Middle frontal gyrus (tissue), 1 donor: ENCODE data around the gene SCN1B.
"Not testable (repeated sequence)": the region's sequence is repeated elsewhere in the genome, so short reads cannot be mapped to it uniquely, and the experiment has no call there.

Experiments
- DNase-seq: peaks from one replicate; pipeline ENCODE4 v3.0.0-alpha.2; 2015; ENCODE audit warnings: low spot score; ENCODE audit errors: extremely low spot score

Gene SCN1B

GRCh38 chr19:35000647-35001501, 29.4 kb upstream of the SCN1B start:
- no peak for DNase-seq

GRCh38 chr19:35002037-35002535, 28.2 kb upstream of the SCN1B start:
- DNase-seq, result no peak

DNA sequence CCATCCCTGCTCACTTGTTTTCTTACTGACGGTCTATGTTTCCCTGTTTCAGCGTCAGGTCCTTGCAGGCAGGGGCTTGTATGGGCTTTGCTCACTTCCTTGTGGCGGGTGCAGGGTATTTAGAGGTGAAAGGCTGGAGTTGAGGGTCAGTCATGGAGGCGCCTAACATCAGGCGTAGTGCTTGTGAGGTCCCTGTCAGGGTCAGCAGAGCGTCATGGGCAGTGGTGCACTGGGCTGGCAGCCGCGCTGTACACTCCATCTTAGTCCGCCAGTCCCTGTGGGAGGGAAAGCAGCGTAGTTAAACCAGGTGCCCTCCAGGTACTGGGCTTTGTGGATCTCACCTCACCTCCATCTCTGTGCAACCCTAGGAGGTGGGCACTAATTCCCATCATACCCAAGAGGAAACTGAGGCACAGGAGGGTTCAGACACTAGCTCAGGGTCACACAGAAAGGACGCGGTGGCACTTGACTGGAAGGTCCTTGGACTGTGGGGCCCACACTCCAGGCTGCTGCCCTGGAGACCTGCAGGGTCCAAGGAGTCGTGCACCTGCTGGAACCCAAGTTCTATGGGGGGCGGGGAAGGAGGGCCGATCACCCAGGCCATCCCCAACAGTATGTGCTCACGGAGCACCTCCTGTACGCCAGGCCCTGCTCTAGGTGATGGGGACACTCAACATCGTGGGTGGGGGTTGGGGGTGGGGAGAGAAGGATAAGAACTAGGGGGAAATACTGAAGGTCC, 25.6 kb upstream of the SCN1B start:
- no peak for DNase-seq

- no peak for DNase-seq
Observed at GRCh38 chr19:35005256-35005977, 24.9 kb upstream of the SCN1B start.

DNA sequence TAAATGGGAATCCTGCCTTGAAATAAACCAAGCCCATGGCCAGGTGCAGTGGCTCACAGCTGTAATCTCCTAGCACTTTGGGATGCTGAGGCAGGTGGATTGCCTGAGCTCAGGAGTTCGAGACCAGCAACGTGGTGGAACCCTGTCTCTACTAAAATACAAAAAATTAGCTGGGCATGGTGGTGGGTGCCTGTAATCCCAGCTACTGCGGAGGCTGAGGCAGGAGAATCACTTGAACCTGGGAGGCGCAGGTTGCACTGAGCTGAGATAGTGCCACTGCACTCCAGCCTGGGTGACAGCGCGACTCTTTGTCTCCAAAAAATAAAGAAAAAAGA, 24.3 kb upstream of the SCN1B start:
- not testable (repeated sequence) for DNase-seq

DNA sequence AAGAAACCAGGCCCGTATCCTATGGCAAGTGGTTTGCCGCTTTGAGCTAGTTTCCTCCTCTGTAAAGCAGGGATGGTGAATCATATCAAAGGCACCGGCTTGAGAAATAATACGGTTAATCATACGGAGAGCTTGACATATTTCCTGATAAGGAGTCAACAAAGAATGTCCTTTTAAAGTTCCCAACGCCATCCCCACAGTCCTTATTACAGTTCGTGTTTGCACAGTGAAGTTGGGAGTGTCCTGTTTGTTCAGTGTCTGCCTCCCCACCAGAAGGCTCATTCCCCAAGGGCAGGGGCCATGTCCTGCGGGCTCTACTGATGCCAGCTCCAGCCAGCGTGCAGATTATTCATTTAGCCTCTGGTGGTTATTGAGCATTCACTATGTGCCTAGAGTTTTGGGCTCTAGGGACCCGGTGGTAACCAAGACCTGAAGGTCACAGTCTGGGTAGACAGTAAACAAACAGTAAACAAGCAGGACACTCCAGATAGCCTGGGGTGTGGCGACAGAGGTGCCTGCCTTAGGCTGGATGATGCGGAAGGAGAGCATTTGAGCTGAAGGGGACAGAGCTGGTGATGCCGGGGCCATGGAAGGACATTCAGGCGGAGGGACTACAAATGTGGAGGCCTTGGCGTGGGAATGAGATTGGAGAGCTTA, 23.8 kb upstream of the SCN1B start:
- DNase-seq, result no peak

DNA sequence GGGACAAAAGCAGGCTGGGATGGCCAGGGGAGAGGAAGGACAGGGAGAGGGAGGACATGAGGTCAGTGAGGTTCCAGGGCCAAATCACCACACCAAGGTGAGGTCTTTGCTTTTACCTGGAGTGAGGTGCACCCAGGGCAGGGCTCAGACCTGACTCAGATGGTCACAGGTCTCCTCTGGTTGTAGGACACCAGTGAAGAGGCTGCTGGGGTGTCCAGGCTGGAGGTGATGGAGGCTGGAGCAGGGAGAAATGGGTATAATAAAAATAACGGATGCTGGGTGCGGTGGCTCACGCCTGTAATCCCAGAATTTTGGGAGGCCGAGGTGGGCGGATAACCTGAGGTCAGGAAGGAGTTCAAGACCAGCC, 23.3 kb upstream of the SCN1B start:
- DNase-seq, result no peak

- not testable (repeated sequence) for DNase-seq
Observed at GRCh38 chr19:35007427-35007826, 22.8 kb upstream of the SCN1B start.

GRCh38 chr19:35008891-35009341, 21.4 kb upstream of the SCN1B start:
- no peak for DNase-seq

- no peak for DNase-seq
Observed at GRCh38 chr19:35009424-35010415, 20.6 kb upstream of the SCN1B start.

GRCh38 chr19:35011091-35011689, 19.1 kb upstream of the SCN1B start:
- no peak for DNase-seq

GRCh38 chr19:35011737-35012682, 18.3 kb upstream of the SCN1B start:
- no peak for DNase-seq

GRCh38 chr19:35013041-35013819, 17.0 kb upstream of the SCN1B start:
- no peak for DNase-seq

DNA sequence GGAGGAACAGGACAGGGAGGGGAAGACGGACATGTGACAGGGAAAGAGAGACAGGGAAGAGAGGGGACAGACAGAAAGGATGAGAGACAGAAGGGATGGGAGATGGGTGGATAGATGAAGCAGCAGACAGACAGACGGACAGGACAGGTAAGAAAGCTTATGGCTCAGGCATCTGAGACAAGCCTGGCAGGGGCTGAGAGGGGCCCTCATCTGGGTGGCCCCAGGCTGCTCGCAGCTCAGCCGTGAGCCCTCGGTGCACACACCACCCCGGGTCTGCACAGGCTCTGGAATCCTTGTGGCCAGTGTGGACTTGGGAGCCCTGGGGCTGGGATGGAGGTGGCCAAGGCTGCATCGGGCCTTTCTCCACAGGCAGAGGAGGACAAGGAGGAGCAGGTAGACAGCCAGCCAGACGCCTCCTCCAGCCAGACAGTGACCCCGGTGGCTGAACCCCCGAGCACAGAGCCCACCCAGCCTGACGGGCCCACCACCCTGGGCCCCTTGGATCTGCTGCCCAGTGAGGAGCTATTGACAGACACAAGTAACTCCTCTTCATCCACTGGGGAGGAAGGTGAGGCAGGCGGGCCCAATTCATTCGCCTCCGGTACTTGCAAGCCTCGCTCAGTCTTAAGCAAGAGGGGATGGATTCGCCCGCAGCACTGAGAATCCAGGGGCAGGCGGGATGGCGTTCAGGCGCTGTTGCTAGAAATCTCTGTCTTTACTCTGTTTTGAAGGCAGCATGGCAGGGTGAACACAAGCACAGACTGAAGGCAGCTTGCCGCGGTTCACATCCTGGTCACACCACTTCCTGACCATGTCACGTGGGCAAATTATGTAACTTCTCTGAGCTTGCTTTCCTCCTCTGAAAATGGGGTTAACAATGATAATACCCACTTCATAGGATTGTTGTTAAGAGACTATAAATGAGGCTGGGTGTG, 16.2 kb upstream of the SCN1B start:
- DNase-seq, result no peak

GRCh38 chr19:35014774-35015173, 15.5 kb upstream of the SCN1B start:
- not testable (repeated sequence) for DNase-seq

- DNase-seq, result no peak
Observed at GRCh38 chr19:35015270-35015953, 14.9 kb upstream of the SCN1B start.
